ENCODE measurements around the gene FAM222B.
"Not testable (repeated sequence)": the region's sequence is repeated elsewhere in the genome, so short reads cannot be mapped to it uniquely, and the experiment has no call there.

FAM222B gene

GRCh38 chr17:28841901-28842281 is 699 bp downstream of the FAM222B start:
- no peak for DNase-seq (ENCODE audit: low read depth in 2 of 2)

GRCh38 chr17:28839221-28839620 is 3.4 kb downstream of the FAM222B start:
- DNase-seq (ENCODE audit: low read depth in 2 of 2) = no peak

GRCh38 chr17:28836541-28836940 is 6.0 kb downstream of the FAM222B start:
- not testable (repeated sequence) for DNase-seq (ENCODE audit: low read depth in 2 of 2)

GRCh38 chr17:28834420-28834819 is 8.2 kb downstream of the FAM222B start:
- DNase-seq (ENCODE audit: low read depth in 2 of 2) = no peak

GRCh38 chr17:28828294-28829040 is 14.1 kb downstream of the FAM222B start:
- DNase-seq (ENCODE audit: low read depth in 2 of 2) = no peak

GRCh38 chr17:28827672-28828071 is 14.9 kb downstream of the FAM222B start:
- no peak for DNase-seq (ENCODE audit: low read depth in 2 of 2)

- no peak for DNase-seq (ENCODE audit: low read depth in 2 of 2)
Observed at GRCh38 chr17:28819582-28819981, 23.0 kb downstream of the FAM222B start.

GRCh38 chr17:28818819-28819221 is 23.8 kb downstream of the FAM222B start:
- no peak for DNase-seq (ENCODE audit: low read depth in 2 of 2)

GRCh38 chr17:28816540-28816939 is 26.1 kb downstream of the FAM222B start:
- no peak for DNase-seq (ENCODE audit: low read depth in 2 of 2)

- DNase-seq (ENCODE audit: low read depth in 2 of 2) = no peak
Observed at GRCh38 chr17:28812748-28813377, 29.7 kb downstream of the FAM222B start.

GRCh38 chr17:28812091-28812747 is 30.4 kb downstream of the FAM222B start:
- peak; percentile 91 to 94 for DNase-seq (ENCODE audit: low read depth in 2 of 2)

- DNase-seq (ENCODE audit: low read depth in 2 of 2) = no peak
Observed at GRCh38 chr17:28811651-28812090, 30.9 kb downstream of the FAM222B start.

GRCh38 chr17:28810437-28810836 is 32.2 kb downstream of the FAM222B start:
- DNase-seq (ENCODE audit: low read depth in 2 of 2) = no peak

GRCh38 chr17:28807925-28808634 is 34.5 kb downstream of the FAM222B start:
- DNase-seq (ENCODE audit: low read depth in 2 of 2) = no peak

- DNase-seq (ENCODE audit: low read depth in 2 of 2) = no peak
Observed at GRCh38 chr17:28796062-28796461, 46.5 kb downstream of the FAM222B start.

GRCh38 chr17:28794846-28795441 is 47.6 kb downstream of the FAM222B start:
- not testable (repeated sequence) for DNase-seq (ENCODE audit: low read depth in 2 of 2)

- no peak for DNase-seq (ENCODE audit: low read depth in 2 of 2)
Observed at GRCh38 chr17:28792877-28793661, 49.5 kb downstream of the FAM222B start.

GRCh38 chr17:28788100-28788499 is 54.5 kb downstream of the FAM222B start:
- no peak for DNase-seq (ENCODE audit: low read depth in 2 of 2)

GRCh38 chr17:28783161-28783560 is 59.4 kb downstream of the FAM222B start:
- DNase-seq (ENCODE audit: low read depth in 2 of 2) = no peak

GRCh38 chr17:28779601-28780000 is 63.0 kb downstream of the FAM222B start:
- not testable (repeated sequence) for DNase-seq (ENCODE audit: low read depth in 2 of 2)

GRCh38 chr17:28777178-28777577 is 65.4 kb downstream of the FAM222B start:
- DNase-seq (ENCODE audit: low read depth in 2 of 2) = no peak
